Fibroblast of lung (primary cell): ENCODE results near the gene LILRB5. TPM values are rescaled to one million over a fixed set of nuclear protein-coding genes. Genes with fewer than 3 reads are reported as not detected.

ENCODE experiments used
- DNase-seq, 2 donors: peaks; one replicate each; pipeline versions ENCODE4 v3.0.0 to v3.0.0-alpha.2; 2010; ENCODE audit warnings: low read depth in 2 of 2
- H2AFZ ChIP-seq: 2 replicates; pipeline ENCODE4 v1.5.1; 2012; ENCODE audit warnings: low read length, control low read depth, inconsistent platforms
- H3K27ac ChIP-seq: 2 replicates; pipeline ENCODE4 v1.5.1; 2011; ENCODE audit warnings: low read length, control low read depth; ENCODE audit not compliant: insufficient read depth
- H3K27me3 ChIP-seq: 2 replicates; pipeline ENCODE4 v1.5.1; 2011; ENCODE audit warnings: mild to moderate bottlenecking, low read length; ENCODE audit not compliant: control insufficient read depth, insufficient read depth
- H3K36me3 ChIP-seq: 2 replicates; pipeline ENCODE4 v1.5.1; 2011; ENCODE audit warnings: low read length; ENCODE audit not compliant: control insufficient read depth, insufficient read depth
- H3K4me1 ChIP-seq: 2 replicates; pipeline ENCODE4 v1.5.1; 2011; ENCODE audit warnings: low read length; ENCODE audit not compliant: control insufficient read depth, insufficient read depth; ENCODE audit errors: extremely low read depth
- H3K4me2 ChIP-seq: 2 replicates; pipeline ENCODE4 v1.5.1; 2011; ENCODE audit warnings: low read length, control low read depth; ENCODE audit not compliant: insufficient read depth; ENCODE audit errors: extremely low read depth
- H3K4me3 ChIP-seq, 4 experiments: fragments of 200-600 bp in 1 of 4; sonication (generic) in 1 of 4; replicated peaks in 1 of 4; 2 replicates each; pipeline ENCODE4 v1.5.1; 2011 to 2016; ENCODE audit warnings: low read length in 4 of 4, low read depth in 3 of 4, mild to moderate bottlenecking in 3 of 4, control low read depth in 2 of 4, inconsistent platforms in 1 of 4, mixed read lengths in 1 of 4; ENCODE audit not compliant: insufficient read depth in 1 of 4; ENCODE audit errors: control extremely low read depth in 1 of 4
- H3K79me2 ChIP-seq: 2 replicates; pipeline ENCODE4 v1.5.1; 2012; ENCODE audit warnings: mild to moderate bottlenecking, low read length, inconsistent platforms; ENCODE audit not compliant: control insufficient read depth, insufficient read depth
- H3K9ac ChIP-seq: 2 replicates; pipeline ENCODE4 v1.5.1; 2011; ENCODE audit warnings: mild to moderate bottlenecking, low read length, control low read depth; ENCODE audit not compliant: insufficient read depth
- H3K9me3 ChIP-seq: 2 replicates; pipeline ENCODE4 v1.5.1; 2012; ENCODE audit warnings: low read depth, low read length; ENCODE audit not compliant: control insufficient read depth, insufficient read depth
- H4K20me1 ChIP-seq: 2 replicates; pipeline ENCODE4 v1.5.1; 2011; ENCODE audit warnings: low read length; ENCODE audit not compliant: control insufficient read depth, insufficient read depth; ENCODE audit errors: extremely low read depth
- EZH2 ChIP-seq: IDR thresholded peaks from 2 replicates; pipeline ENCODE4 v1.5.1; 2012; ENCODE audit warnings: low read length, control low read depth, mild to moderate bottlenecking; ENCODE audit errors: missing control alignments
- polyA plus RNA-seq, 2 donors: library from polyadenylated mRNA; depleted of rRNA in 1 of 2; stranded (reverse) in 1 of 2; unstranded in 1 of 2; fragments of >200 nt; gene quantifications; 2 replicates each; pipeline ENCODE4 v1.2.1, GENCODE V29; 2011 to 2012; ENCODE audit warnings: missing spikeins in 1 of 2
- total RNA-seq: library from RNA; depleted of rRNA; stranded (reverse); fragments of >200 nt; gene quantifications from 2 replicates; pipeline ENCODE4 v1.2.1, GENCODE V29; 2014
- TF ChIP-seq, protein P1 (sequence below), 2 donors: IDR thresholded peaks in 1 of 2; conservative IDR thresholded peaks in 1 of 2; 1 replicate in 1 of 2; 2 replicates in 1 of 2; pipeline ENCODE4 v1.5.1; 2011 to 2012; ENCODE audit warnings: low read length in 2 of 2, control low read depth in 1 of 2, inconsistent platforms in 1 of 2, low read depth in 1 of 2, mild to moderate bottlenecking in 1 of 2

Gene LILRB5
- total and polyA plus RNA-seq, 2 donors (not counting 1 experiment from before 2014, with no cell fraction given) = not detected

DNA sequence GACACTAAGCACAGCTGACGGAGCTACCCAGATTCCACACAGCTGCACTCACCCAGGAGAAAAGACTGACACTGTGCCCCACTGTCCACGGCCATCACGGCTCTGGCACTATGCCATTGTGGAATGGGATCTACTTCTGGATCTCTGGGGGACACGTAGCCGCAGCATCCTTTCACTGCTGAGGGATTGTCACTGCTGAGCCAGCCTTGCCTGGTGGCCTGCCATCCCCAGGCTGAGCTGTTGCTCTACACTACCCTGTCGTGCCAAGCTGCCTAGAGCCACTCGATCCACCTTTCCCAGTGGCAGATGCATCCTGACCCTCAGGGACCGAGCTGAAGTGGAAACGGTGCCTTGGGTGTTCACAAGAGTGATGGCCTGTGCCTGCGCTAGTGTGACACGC, 5.0 kb upstream of the LILRB5 start:
- Histone ChIP-seq H3K27ac (no peak overlapping the region), H3K79me2 (no peaks in the 10 kb centered on the region), H3K4me2 (no peak overlapping the region), H3K9me3 (no peaks in the 10 kb centered on the region), H2AFZ (no peak overlapping the region), H4K20me1 (no peaks in the 10 kb centered on the region), H3K36me3 (no peaks in the 10 kb centered on the region), H3K4me1 (no peaks in the 10 kb centered on the region), H3K27me3 (no peaks in the 10 kb centered on the region), H3K9ac (no peak overlapping the region), H3K4me3 (no peak overlapping the region)
- no peak for DNase-seq
- TF ChIP-seq, protein P1, sequence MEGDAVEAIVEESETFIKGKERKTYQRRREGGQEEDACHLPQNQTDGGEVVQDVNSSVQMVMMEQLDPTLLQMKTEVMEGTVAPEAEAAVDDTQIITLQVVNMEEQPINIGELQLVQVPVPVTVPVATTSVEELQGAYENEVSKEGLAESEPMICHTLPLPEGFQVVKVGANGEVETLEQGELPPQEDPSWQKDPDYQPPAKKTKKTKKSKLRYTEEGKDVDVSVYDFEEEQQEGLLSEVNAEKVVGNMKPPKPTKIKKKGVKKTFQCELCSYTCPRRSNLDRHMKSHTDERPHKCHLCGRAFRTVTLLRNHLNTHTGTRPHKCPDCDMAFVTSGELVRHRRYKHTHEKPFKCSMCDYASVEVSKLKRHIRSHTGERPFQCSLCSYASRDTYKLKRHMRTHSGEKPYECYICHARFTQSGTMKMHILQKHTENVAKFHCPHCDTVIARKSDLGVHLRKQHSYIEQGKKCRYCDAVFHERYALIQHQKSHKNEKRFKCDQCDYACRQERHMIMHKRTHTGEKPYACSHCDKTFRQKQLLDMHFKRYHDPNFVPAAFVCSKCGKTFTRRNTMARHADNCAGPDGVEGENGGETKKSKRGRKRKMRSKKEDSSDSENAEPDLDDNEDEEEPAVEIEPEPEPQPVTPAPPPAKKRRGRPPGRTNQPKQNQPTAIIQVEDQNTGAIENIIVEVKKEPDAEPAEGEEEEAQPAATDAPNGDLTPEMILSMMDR (conservative IDR thresholded peaks at IDR 0.05 in 1 of 2, IDR thresholded peaks at IDR 0.05 in 1 of 2; ENCODE audit: low read depth in 1 of 2, low read length in 2 of 2) = no peak
- no peak for TF ChIP-seq EZH2

DNA sequence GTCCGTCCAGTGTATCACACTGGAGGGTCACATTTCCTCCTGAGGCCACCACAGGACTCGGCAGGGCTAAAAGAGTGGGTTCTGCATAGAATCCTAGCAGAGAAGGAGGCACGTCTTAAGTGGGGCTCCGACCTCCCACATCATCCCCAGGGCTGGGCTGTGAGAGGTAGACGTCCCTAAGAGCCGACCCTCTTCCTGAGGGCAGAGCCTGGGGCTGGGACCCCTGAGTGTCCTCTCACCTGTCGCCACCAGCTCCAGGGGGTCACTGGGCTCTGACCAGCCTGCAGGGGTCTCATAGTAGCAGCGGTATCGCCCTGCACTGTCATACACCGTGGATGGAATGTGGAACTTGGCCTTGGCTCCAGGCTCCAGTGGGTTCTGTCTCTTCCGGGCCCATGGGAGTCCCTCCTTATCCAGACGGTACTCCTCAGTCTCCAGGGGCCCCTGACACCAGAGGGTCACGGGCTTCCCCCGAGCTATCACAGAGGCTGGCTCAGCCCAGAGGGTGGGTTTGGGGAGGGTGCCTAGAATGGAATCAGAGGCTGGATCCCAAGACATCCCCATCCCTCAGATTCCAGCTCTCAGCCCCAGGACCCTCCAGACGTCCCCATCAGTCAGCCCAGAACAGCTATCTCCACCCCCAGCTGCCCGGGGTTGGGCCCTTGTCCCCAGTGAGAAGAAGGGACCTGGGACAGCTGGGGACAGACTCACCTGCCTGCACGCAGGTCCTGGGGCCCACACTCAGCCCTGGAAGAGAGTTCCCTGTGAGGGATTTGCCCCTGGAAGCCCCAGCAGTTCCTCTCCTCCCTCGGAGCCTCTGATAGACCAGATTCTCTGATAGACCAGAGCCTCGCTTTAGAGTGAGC, 590 bp downstream of the LILRB5 start:
- no peak for DNase-seq
- no peaks in the 10 kb centered on the region for H3K36me3 ChIP-seq
- no peak overlapping the region for H3K9ac ChIP-seq
- H3K27me3 ChIP-seq = no peaks in the 10 kb centered on the region
- no peak overlapping the region for H3K4me2 ChIP-seq
- no peak overlapping the region for H3K4me3 ChIP-seq
- H3K4me1 ChIP-seq = no peaks in the 10 kb centered on the region
- TF ChIP-seq, protein P1 (conservative IDR thresholded peaks at IDR 0.05 in 1 of 2, IDR thresholded peaks at IDR 0.05 in 1 of 2; ENCODE audit: low read depth in 1 of 2, low read length in 2 of 2) = no peak
- TF ChIP-seq EZH2 = no peak
- H3K27ac ChIP-seq = no peak overlapping the region
- H4K20me1 ChIP-seq = no peaks in the 10 kb centered on the region
- no peaks in the 10 kb centered on the region for H3K79me2 ChIP-seq
- H3K9me3 ChIP-seq = no peaks in the 10 kb centered on the region
- no peak overlapping the region for H2AFZ ChIP-seq

DNA sequence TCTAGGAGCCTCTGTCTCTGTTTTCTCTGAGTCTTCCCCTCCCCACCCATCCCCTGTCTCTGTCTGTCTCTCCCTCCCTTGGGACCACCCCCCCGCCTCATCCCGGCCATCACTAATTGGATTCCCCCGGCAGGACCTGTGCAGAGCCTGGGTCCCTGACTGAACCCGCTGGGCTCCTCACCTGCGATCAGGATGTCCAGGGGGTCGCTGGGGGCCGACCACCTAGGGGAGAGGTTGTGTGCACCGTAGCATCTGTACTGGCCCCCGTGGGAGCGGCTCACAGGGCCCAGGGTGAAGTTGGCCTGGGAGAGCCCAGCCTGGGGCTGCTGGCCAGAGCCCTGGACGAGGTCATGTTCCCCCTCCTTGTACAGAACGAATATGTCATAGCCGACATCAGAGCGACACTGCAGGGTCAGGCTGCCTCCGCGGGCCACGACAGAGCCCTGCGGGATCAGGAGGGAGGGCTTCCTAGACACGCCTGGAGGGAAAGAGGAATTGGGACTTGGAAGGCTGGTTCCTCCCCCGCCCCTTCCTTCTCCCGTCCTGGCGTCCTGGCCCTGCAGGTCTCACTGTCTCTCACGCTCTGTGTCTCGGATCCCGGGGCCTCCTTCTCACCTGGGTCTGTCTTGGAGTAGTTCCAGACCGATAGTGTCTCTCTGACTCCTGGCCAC, 1.8 kb downstream of the LILRB5 start:
- no peak overlapping the region for H3K4me2 ChIP-seq
- no peaks in the 10 kb centered on the region for H3K9me3 ChIP-seq
- no peaks in the 10 kb centered on the region for H3K4me1 ChIP-seq
- no peak overlapping the region for H3K4me3 ChIP-seq
- H3K27me3 ChIP-seq = no peaks in the 10 kb centered on the region
- no peaks in the 10 kb centered on the region for H4K20me1 ChIP-seq
- H3K9ac ChIP-seq = no peak overlapping the region
- TF ChIP-seq EZH2 = no peak
- TF ChIP-seq, protein P1 (conservative IDR thresholded peaks at IDR 0.05 in 1 of 2, IDR thresholded peaks at IDR 0.05 in 1 of 2; ENCODE audit: low read depth in 1 of 2, low read length in 2 of 2) = no peak
- no peak overlapping the region for H2AFZ ChIP-seq
- no peak for DNase-seq
- no peaks in the 10 kb centered on the region for H3K79me2 ChIP-seq
- no peaks in the 10 kb centered on the region for H3K36me3 ChIP-seq
- H3K27ac ChIP-seq = no peak overlapping the region
